ENCODE data around the gene ZNF132. TPM values are rescaled to one million over a fixed set of nuclear protein-coding genes. Genes with fewer than 3 reads are reported as not detected.
A peak's percentile ranks its signal among the peaks of the same experiment; 100 is the strongest.
"Not testable (repeated sequence)": the region's sequence is repeated elsewhere in the genome, so short reads cannot be mapped to it uniquely, and the experiment has no call there.

The ZNF132 gene
- total RNA-seq, 1 experiment from 2014 or later: not detected

DNA sequence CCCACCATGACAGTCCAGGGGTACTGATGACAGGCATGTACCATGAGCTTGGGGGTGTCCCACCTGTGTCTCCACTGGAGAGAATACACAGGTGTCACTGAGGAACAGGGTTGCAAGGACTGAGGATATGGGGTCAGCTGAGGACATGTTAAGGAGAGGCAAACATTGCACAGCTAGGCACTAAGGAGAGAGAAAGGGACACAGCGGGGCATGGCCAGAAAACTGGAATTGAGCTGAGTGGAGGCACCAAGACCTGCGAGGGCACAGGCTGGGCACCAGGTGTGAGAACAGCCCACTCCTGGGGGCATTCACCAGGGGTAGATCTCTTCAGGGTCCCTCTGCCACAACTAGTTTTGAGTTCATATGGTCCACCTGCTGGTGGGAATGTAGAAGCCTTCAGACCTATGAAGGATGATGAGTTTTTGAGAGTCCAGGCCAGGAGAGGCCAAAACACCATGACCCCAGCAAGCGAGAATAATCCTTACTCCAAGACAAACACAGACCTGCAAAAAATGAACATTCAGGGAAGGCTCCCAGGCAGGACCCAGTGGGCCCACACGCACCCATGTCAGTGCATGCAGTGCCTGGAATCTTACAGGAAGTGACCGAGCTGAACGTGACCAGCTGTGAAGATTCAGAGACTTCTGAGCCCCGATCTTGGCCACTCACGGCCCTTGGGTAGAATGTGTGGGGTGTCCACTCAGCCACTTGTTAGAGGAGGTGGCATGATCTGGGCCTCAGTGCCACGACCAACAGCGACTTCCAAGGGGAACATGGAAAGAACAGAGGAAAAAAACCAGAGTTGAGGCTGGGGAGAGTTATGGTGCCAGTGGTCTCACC lies 32.9 kb downstream of the ZNF132 start:
- peak; percentile 23 for ATAC-seq
- CTCF ChIA-PET: interaction anchor here (0.9 kb wide), 1 partner anchor 113 kb away, joined by 3 read pairs; the partner anchor contains the start of gene ZBTB45

DNA sequence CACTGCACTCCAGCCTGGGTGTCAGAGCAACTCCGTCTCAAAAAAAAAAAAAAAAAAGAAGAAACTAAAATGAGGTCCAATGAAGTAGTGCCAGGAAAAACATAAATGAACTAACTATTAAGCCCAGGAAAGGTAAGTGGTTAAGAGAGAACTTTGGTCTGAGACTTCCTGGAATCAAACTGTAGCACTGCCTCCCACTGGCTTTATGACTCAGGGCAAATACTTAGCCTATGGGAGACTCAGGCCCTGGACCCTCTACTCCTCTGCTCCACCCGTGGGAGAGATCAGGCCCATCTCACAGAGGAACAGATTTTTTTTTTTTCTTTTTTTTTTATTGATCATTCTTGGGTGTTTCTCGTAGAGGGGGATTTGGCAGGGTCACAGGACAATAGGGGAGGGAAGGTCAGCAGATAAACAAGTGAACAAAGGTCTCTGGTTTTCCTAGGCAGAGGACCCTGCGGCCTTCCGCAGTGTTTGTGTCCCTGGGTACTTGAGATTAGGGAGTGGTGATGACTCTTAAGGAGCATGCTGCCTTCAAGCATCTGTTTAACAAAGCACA lies 36.0 kb downstream of the ZNF132 start:
- DNase-seq (ENCODE audit: low read depth, low spot score); RAD21 ChIA-PET (ENCODE audit: low non-redundant PET in 1 of 2, low total read pairs in 2 of 2, uncharacterized antibody in 2 of 2, unreplicated experiment in 2 of 2); ATAC-seq; intact Hi-C loops (cut with micrococcal nuclease); H3K27me3 ChIP-seq (ENCODE audit: insufficient read depth, low read length); BruUV-seq (replicated peaks); H3K27ac ChIP-seq (ENCODE audit: low read depth, low read length); H4K20me1 ChIP-seq (ENCODE audit: insufficient read depth); H3K9me3 ChIP-seq (ENCODE audit: control insufficient read depth in 1 of 2, insufficient read depth in 1 of 2, low read depth in 1 of 2, low read length in 2 of 2); H3K36me3 ChIP-seq (ENCODE audit: control insufficient read depth in 1 of 2, insufficient read depth in 2 of 2, low read length in 2 of 2); H3K9me2 ChIP-seq (ENCODE audit: insufficient read depth); H3K4me3 ChIP-seq (replicated peaks in 1 of 2; ENCODE audit: low read depth in 1 of 2, low read length in 2 of 2); H3K9ac ChIP-seq (ENCODE audit: low read length); H2AFZ ChIP-seq (ENCODE audit: low read depth, low read length, poor library complexity, severe bottlenecking); H3K4me2 ChIP-seq (ENCODE audit: low read length): not testable (repeated sequence)
- Histone ChIP-seq H3K79me2 (ENCODE audit: insufficient read depth, low read length) (peaks cover 33% of the 10 kb centered on the region), H3K4me1 (ENCODE audit: control insufficient read depth in 1 of 2, insufficient read depth in 2 of 2, low read length in 2 of 2) (peaks cover 21 to 35% of the 10 kb centered on the region in 2 experiments)
- ChIA-PET POLR2A (interaction anchor here (0.6 kb wide), 1 partner anchor 15 kb away, joined by 4 read pairs; no protein-coding TSS in a partner anchor), CTCF (interaction anchor here (0.6 kb wide), 1 partner anchor 110 kb away, joined by 3 read pairs; no protein-coding TSS in a partner anchor)

More for the DNA sequence above, 32.9 kb downstream of the ZNF132 start:
- Histone ChIP-seq H3K9ac (ENCODE audit: low read length) (peak overlapping the region; percentile 86), H3K9me3 (ENCODE audit: control insufficient read depth in 1 of 2, insufficient read depth in 1 of 2, low read depth in 1 of 2, low read length in 2 of 2) (no peaks in the 10 kb centered on the region), H4K20me1 (ENCODE audit: insufficient read depth) (no peaks in the 10 kb centered on the region), H3K4me1 (ENCODE audit: control insufficient read depth in 1 of 2, insufficient read depth in 2 of 2, low read length in 2 of 2) (peaks cover 20 to 35% of the 10 kb centered on the region in 2 experiments), H3K4me2 (ENCODE audit: low read length) (peak overlapping the region; percentile 96), H2AFZ (ENCODE audit: low read depth, low read length, poor library complexity, severe bottlenecking) (no peak overlapping the region), H3K9me2 (ENCODE audit: insufficient read depth) (no peaks in the 10 kb centered on the region), H3K4me3 (replicated peaks in 1 of 2; ENCODE audit: low read depth in 1 of 2, low read length in 2 of 2) (peak overlapping the region; percentile 93 to 99), H3K36me3 (ENCODE audit: control insufficient read depth in 1 of 2, insufficient read depth in 2 of 2, low read length in 2 of 2) (no peaks in the 10 kb centered on the region), H3K79me2 (ENCODE audit: insufficient read depth, low read length) (peaks cover 46% of the 10 kb centered on the region), H3K27ac (ENCODE audit: low read depth, low read length) (peak overlapping the region; percentile 93), H3K27me3 (ENCODE audit: insufficient read depth, low read length) (no peaks in the 10 kb centered on the region)
- TF ChIP-seq, protein P1, sequence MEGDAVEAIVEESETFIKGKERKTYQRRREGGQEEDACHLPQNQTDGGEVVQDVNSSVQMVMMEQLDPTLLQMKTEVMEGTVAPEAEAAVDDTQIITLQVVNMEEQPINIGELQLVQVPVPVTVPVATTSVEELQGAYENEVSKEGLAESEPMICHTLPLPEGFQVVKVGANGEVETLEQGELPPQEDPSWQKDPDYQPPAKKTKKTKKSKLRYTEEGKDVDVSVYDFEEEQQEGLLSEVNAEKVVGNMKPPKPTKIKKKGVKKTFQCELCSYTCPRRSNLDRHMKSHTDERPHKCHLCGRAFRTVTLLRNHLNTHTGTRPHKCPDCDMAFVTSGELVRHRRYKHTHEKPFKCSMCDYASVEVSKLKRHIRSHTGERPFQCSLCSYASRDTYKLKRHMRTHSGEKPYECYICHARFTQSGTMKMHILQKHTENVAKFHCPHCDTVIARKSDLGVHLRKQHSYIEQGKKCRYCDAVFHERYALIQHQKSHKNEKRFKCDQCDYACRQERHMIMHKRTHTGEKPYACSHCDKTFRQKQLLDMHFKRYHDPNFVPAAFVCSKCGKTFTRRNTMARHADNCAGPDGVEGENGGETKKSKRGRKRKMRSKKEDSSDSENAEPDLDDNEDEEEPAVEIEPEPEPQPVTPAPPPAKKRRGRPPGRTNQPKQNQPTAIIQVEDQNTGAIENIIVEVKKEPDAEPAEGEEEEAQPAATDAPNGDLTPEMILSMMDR (IDR thresholded peaks at IDR 0.05 in 2 of 3, conservative IDR thresholded peaks at IDR 0.05 in 1 of 3; ENCODE audit: borderline replicate concordance in 1 of 3, insufficient read depth in 1 of 3, low read depth in 2 of 3, low read length in 2 of 3): peak in 2 of 3 experiments; percentile 61 to 73; a peak in 4 of 6 replicates
- TF ChIP-seq CEBPB (IDR thresholded peaks at IDR 0.05; ENCODE audit: low read depth) (no peak), POLR2AphosphoS5 (IDR thresholded peaks at IDR 0.05; ENCODE audit: low read depth, low read length) (peak; percentile 38; the same call in 1 of the 2 replicates)
- RAD21 ChIA-PET (ENCODE audit: low non-redundant PET in 1 of 2, low total read pairs in 2 of 2, uncharacterized antibody in 2 of 2, unreplicated experiment in 2 of 2): no interaction called here
- intact Hi-C loops (cut with micrococcal nuclease): loop anchor here (5.0 kb wide), 2 partner anchors 45 to 80 kb away; partner anchors contain the start of genes ZNF324B and ZSCAN22
- no TSS peak for BruUV-seq (replicated peaks)
- DNase-seq (ENCODE audit: low read depth, low spot score): no peak
- POLR2A ChIA-PET: no interaction called here

All from HCT116 (cell line).